Prostate gland (tissue), 2 donors: ENCODE data around the gene CBR3. TPM values are rescaled to one million over a fixed set of nuclear protein-coding genes. Genes with fewer than 3 reads are reported as not detected.
A peak's percentile ranks its signal among the peaks of the same experiment; 100 is the strongest.

Experiments used
- DNase-seq: peaks from one replicate; pipeline ENCODE4 v3.0.0-alpha.2; 2019; ENCODE audit warnings: low spot score
- H3K27ac ChIP-seq, 2 donors: fragments of 200-600 bp; sonication (generic); 2 replicates each; pipeline ENCODE4 v1.5.1; 2017 to 2019
- H3K27me3 ChIP-seq: fragments of 200-600 bp; sonication (generic); replicated peaks from 2 replicates; pipeline ENCODE4 v1.5.1; 2019; ENCODE audit not compliant: insufficient read depth
- H3K36me3 ChIP-seq, 2 donors: fragments of 200-600 bp; sonication (generic); 1 replicate in 1 of 2; 2 replicates in 1 of 2; pipeline versions ENCODE4 v1.5.1 to v1.8.1; 2017 to 2019
- H3K4me1 ChIP-seq: fragments of 200-600 bp; sonication (generic); replicated peaks from 2 replicates; pipeline ENCODE4 v1.5.1; 2019
- H3K4me3 ChIP-seq, 2 donors: fragments of 200-600 bp; sonication (generic); 2 replicates each; pipeline ENCODE4 v1.5.1; 2017 to 2019
- H3K9me3 ChIP-seq: fragments of 200-600 bp; sonication (generic); 2 replicates; pipeline ENCODE4 v1.5.1; 2017
- POLR2A ChIP-seq: fragments of 450-650 bp; IDR thresholded peaks from one replicate; pipeline ENCODE4 v1.6.1; 2016; ENCODE audit warnings: antibody characterized with exemption, mild to moderate bottlenecking
- POLR2AphosphoS5 ChIP-seq: sonication (generic); formaldehyde crosslinking; IDR thresholded peaks from one replicate; pipeline ENCODE4 v1.6.1; 2017; ENCODE audit warnings: antibody characterized with exemption
- WGBS: methylation state at CpG from one replicate; pipeline ENCODE4 v1.1.5; 2018; 5-methylcytosine and 5-hydroxymethylcytosine counted together
- intact Hi-C: fragments of 100-400 bp; cut with DNase I; formaldehyde crosslinking; loops from one replicate; pipeline ENCODE4 v1.14.2; 2022
- total RNA-seq, 2 donors: library from RNA; depleted of rRNA; stranded (reverse); fragments of >200 nt; gene quantifications; one replicate each; pipeline ENCODE4 v1.1.0, GENCODE V29; 2016
- TF ChIP-seq, protein P1 (sequence below), 4 experiments: fragments of 200-600 bp in 2 of 4; fragments of 450-650 bp in 2 of 4; sonication (generic) in 2 of 4; IDR thresholded peaks; 1 replicate in 3 of 4; 2 replicates in 1 of 4; pipeline ENCODE4 v1.5.1; 2016 to 2019; ENCODE audit warnings: antibody characterized with exemption in 4 of 4, mild to moderate bottlenecking in 2 of 4, moderate library complexity in 2 of 4

The CBR3 gene
- total RNA-seq, 2 donors from 2014 or later = 18.5 to 41.2 TPM

DNA sequence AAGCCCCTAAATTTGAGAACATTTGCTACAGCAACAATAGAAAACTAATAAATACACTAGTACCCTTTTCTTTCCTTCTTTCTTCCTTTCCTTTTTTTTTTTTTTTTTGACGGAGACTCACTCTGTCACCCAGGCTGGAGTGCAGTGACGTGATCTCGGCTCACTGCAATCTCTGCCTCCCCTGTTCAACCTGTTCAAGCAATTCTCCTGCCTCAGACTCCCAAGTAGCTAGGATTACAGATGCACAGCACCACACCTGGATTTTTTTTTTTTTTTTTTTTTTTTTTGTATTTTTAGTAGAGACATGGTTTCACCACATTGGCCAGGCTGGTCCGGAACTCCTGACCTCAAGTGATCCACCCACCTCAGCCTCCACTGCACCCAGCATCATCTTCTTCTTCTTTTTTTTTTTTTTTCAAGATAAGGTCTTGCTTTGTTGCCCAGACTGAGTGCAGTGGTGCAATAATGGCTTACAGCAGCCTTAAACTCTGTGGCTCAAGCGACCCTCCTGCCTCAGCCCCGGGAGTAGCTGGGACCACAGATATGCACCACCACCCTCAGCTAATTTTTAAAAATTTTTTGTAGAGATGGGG lies 19.6 kb upstream of the CBR3 start:
- Histone ChIP-seq H3K4me3 (no peak overlapping the region), H3K27ac (no peak overlapping the region), H3K4me1 (no peaks in the 10 kb centered on the region), H3K36me3 (no peaks in the 10 kb centered on the region), H3K27me3 (no peaks in the 10 kb centered on the region), H3K9me3 (no peaks in the 10 kb centered on the region)
- intact Hi-C loops = no loop called here
- TF ChIP-seq POLR2A (no peak), POLR2AphosphoS5 (no peak)
- TF ChIP-seq, protein P1, sequence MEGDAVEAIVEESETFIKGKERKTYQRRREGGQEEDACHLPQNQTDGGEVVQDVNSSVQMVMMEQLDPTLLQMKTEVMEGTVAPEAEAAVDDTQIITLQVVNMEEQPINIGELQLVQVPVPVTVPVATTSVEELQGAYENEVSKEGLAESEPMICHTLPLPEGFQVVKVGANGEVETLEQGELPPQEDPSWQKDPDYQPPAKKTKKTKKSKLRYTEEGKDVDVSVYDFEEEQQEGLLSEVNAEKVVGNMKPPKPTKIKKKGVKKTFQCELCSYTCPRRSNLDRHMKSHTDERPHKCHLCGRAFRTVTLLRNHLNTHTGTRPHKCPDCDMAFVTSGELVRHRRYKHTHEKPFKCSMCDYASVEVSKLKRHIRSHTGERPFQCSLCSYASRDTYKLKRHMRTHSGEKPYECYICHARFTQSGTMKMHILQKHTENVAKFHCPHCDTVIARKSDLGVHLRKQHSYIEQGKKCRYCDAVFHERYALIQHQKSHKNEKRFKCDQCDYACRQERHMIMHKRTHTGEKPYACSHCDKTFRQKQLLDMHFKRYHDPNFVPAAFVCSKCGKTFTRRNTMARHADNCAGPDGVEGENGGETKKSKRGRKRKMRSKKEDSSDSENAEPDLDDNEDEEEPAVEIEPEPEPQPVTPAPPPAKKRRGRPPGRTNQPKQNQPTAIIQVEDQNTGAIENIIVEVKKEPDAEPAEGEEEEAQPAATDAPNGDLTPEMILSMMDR (IDR thresholded peaks at IDR 0.05) = no peak
- WGBS = 94% methylated on average over 6 of the region's 6 CpGs
- DNase-seq = no peak

DNA sequence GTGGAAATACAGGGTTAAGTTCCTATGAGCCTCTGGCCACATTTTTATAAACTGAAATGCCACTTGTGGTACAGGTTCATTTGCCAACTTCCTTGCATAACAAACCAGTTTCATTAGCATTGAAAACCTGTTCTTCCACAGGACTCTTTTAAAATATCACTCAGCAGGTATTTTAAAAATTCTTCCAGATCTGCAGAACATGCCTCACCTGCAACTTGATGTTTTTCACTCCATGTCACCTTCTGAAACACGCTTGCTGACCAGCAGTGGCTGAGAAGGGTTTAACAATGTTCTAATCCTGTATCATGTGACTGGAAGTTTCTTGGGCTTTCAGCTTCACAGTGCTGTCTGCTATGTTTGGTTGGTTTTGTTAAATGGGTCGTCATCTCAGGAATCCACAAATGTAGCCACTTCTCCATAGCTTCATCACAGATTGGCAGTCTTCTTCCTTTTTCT lies 17.6 kb upstream of the CBR3 start:
- Histone ChIP-seq H3K9me3 (no peaks in the 10 kb centered on the region), H3K4me3 (no peak overlapping the region), H3K27ac (peak overlapping the region; percentile 36 to 51), H3K27me3 (no peaks in the 10 kb centered on the region), H3K36me3 (no peaks in the 10 kb centered on the region), H3K4me1 (no peaks in the 10 kb centered on the region)
- peak; percentile 77 for TF ChIP-seq POLR2AphosphoS5
- no peak for TF ChIP-seq POLR2A
- intact Hi-C loops = no loop called here
- WGBS = 69% methylated on average over 2 of the region's 2 CpGs
- DNase-seq = no peak

GRCh38 chr21:36120304-36120888 lies 14.5 kb upstream of the CBR3 start:
- Histone ChIP-seq H3K9me3 (no peaks in the 10 kb centered on the region), H3K36me3 (no peaks in the 10 kb centered on the region), H3K4me3 (no peak overlapping the region), H3K27ac (no peak overlapping the region), H3K4me1 (no peaks in the 10 kb centered on the region), H3K27me3 (no peaks in the 10 kb centered on the region)
- TF ChIP-seq POLR2AphosphoS5 (no peak), POLR2A (no peak)
- TF ChIP-seq, protein P1 (IDR thresholded peaks at IDR 0.05) = no peak
- 67% methylated on average over 7 of the region's 7 CpGs for WGBS
- DNase-seq = no peak
- intact Hi-C loops = no loop called here

- WGBS = 50% methylated on average over 4 of the region's 4 CpGs
- no peak for DNase-seq
- Histone ChIP-seq H3K27me3 (no peaks in the 10 kb centered on the region), H3K9me3 (no peaks in the 10 kb centered on the region), H3K4me3 (no peak overlapping the region), H3K27ac (no peak overlapping the region), H3K4me1 (peaks cover 16% of the 10 kb centered on the region), H3K36me3 (no peaks in the 10 kb centered on the region)
- TF ChIP-seq POLR2A (no peak), POLR2AphosphoS5 (no peak)
- intact Hi-C loops = no loop called here
Observed at GRCh38 chr21:36122977-36123376, 11.9 kb upstream of the CBR3 start.

DNA sequence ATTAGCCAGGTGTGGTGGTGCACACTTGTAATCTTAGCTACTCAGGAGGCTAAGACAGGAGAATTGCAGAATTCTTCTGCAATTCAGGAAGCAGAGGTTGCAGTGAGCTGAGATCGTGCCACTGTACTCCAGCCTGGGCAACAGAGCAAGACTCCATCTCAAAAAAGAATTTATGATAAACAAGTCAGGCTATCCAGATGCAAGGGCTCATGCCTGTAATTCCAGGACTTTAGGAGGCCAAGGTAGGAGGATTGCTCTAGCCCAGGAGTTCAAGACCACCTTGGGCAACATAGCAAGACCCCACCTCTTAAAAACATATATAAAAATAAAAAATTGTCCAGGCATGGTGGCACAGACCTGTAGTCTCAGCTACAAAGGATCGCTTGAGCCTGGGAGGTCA lies 10.5 kb upstream of the CBR3 start:
- 98% methylated on average over 2 of the region's 2 CpGs for WGBS
- DNase-seq = no peak
- no peak overlapping the region for H3K27ac ChIP-seq
- TF ChIP-seq POLR2A = no peak
- TF ChIP-seq, protein P1 (IDR thresholded peaks at IDR 0.05) = no peak
- no peak for TF ChIP-seq POLR2AphosphoS5
- H3K4me3 ChIP-seq = no peak overlapping the region
- intact Hi-C loops = no loop called here
- no peaks in the 10 kb centered on the region for H3K27me3 ChIP-seq
- H3K9me3 ChIP-seq = no peaks in the 10 kb centered on the region
- H3K4me1 ChIP-seq = peaks cover 16% of the 10 kb centered on the region
- H3K36me3 ChIP-seq = no peaks in the 10 kb centered on the region
